Right lobe of liver (tissue), 6 donors: ENCODE data around the gene AMELY. TPM values are rescaled to one million over a fixed set of nuclear protein-coding genes. Genes with fewer than 3 reads are reported as not detected.

Source experiments
- ATAC-seq, 4 donors: fragments of 200-7000 bp; cut with Tn5 transposase; one replicate each; pipeline ENCODE4 v1.9.1; 2020; ENCODE audit warnings: mild to moderate bottlenecking in 4 of 4, moderate library complexity in 4 of 4
- DNase-seq, 3 donors: peaks; one replicate each; pipeline ENCODE4 v3.0.0-alpha.2; 2020
- H3K27ac ChIP-seq, 3 donors: fragments of 200-600 bp; one replicate each; pipeline ENCODE4 v1.8.0; 2022
- H3K27me3 ChIP-seq, 2 donors: fragments of 200-600 bp; one replicate each; pipeline ENCODE4 v1.8.0; 2022
- H3K36me3 ChIP-seq, 4 donors: fragments of 200-600 bp; sonication (generic) in 1 of 4; one replicate each; pipeline versions ENCODE4 v1.5.1 to v1.8.0; 2017 to 2022; ENCODE audit warnings: control low read depth in 1 of 4
- H3K4me1 ChIP-seq, 4 donors: fragments of 200-600 bp; sonication (generic) in 1 of 4; one replicate each; pipeline versions ENCODE4 v1.5.1 to v1.8.0; 2017 to 2022; ENCODE audit warnings: control low read depth in 1 of 4
- H3K4me3 ChIP-seq, 3 donors: fragments of 200-600 bp; one replicate each; pipeline ENCODE4 v1.8.0; 2022
- H3K9me3 ChIP-seq, 4 donors: fragments of 200-600 bp; sonication (generic) in 1 of 4; one replicate each; pipeline versions ENCODE4 v1.5.1 to v1.8.0; 2017 to 2022; ENCODE audit warnings: control low read depth in 1 of 4
- CTCF ChIP-seq, 4 donors: fragments of 200-600 bp in 3 of 4; fragments of 450-650 bp in 1 of 4; IDR thresholded peaks; one replicate each; pipeline versions ENCODE4 v1.5.1 to v1.8.0; 2016 to 2022; ENCODE audit warnings: antibody characterized with exemption in 4 of 4, mild to moderate bottlenecking in 2 of 4
- POLR2A ChIP-seq: fragments of 450-650 bp; IDR thresholded peaks from one replicate; pipeline ENCODE4 v1.6.1; 2017; ENCODE audit warnings: antibody characterized with exemption, mild to moderate bottlenecking
- WGBS: methylation state at CpG from one replicate; pipeline ENCODE4 v1.1.6; 2018; ENCODE audit warnings: low coverage, low lambda C conversion rate; ENCODE audit not compliant: insufficient coverage; ENCODE audit errors: missing lambda C conversion rate; 5-methylcytosine and 5-hydroxymethylcytosine counted together
- intact Hi-C, 2 donors: fragments of 100-400 bp; cut with DNase I; formaldehyde crosslinking; loops; one replicate each; pipeline versions ENCODE4 v1.11.2 to v1.14.1; 2022
- total RNA-seq, 6 experiments: library from RNA; depleted of rRNA in 2 of 6; stranded (reverse); fragments of >200 nt in 2 of 6; fragmentation: NEBNext Ultra II Directional in 3 of 6; extraction: Animal tissue kit (Norgen Biotek cat#: 25700) in 3 of 6; gene quantifications; one replicate each; pipeline versions ENCODE4 v1.1.0 to v1.2.4, GENCODE V29; 2016 to 2023
- donor health status: DM: no; HTN: yes; CAD: no.
- donor health status: DM: no; HTN: no; CAD: no.
- donor health status: DM: no; HTN: no; CAD: no.
- donor health status: DM: no; HTN: yes; CAD: no.
- donor health status: DM: no; HTN: yes; CAD: no.

AMELY gene
- total RNA-seq, 6 experiments from 2014 or later, result not detected

GRCh38 chrY:6921061-6921460 lies 9.5 kb upstream of the AMELY start:
- Histone ChIP-seq H3K4me3 (no peak overlapping the region), H3K36me3 (no peaks in the 10 kb centered on the region), H3K4me1 (no peaks in the 10 kb centered on the region), H3K27ac (no peak overlapping the region), H3K9me3 (no peaks in the 10 kb centered on the region), H3K27me3 (no peaks in the 10 kb centered on the region)
- no peak for ATAC-seq
- TF ChIP-seq CTCF (IDR thresholded peaks at IDR 0.05), result no peak
- no peak for TF ChIP-seq POLR2A
- no CpG with 5 or more reads among the region's 2 CpGs for WGBS
- intact Hi-C loops, result no loop called here
- no peak for DNase-seq

DNA sequence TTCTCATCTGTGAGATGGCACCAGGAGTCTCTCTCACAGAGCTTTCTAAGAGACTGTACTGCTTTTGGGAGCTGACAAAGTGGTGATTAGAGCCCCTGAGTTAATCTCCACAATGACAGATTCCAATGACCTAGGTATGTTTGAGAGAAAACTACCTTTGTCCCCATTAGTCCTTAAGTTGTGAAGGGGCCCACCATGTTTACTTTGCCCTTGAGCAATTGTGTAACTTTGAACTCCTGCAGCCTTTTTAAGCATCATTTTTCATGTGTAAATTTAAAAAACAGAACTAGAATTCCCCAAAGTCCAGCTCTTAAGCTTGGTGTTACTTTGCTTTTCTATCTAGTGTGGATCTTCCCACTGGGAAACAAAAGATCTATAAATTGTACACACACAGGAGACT lies 1.8 kb upstream of the AMELY start:
- ATAC-seq, result no peak
- H3K9me3 ChIP-seq, result no peaks in the 10 kb centered on the region
- H3K36me3 ChIP-seq, result no peaks in the 10 kb centered on the region
- no peak for TF ChIP-seq CTCF (IDR thresholded peaks at IDR 0.05)
- no peak for TF ChIP-seq POLR2A
- no peak overlapping the region for H3K4me3 ChIP-seq
- no peaks in the 10 kb centered on the region for H3K4me1 ChIP-seq
- no peak overlapping the region for H3K27ac ChIP-seq
- DNase-seq, result no peak
- H3K27me3 ChIP-seq, result no peaks in the 10 kb centered on the region
- intact Hi-C loops, result no loop called here

- no peak within 1 kb of the TSS for H3K4me3 ChIP-seq
- H3K36me3 ChIP-seq, result no peaks in the 10 kb centered on the region
- H3K9me3 ChIP-seq, result no peaks in the 10 kb centered on the region
- no peaks in the 10 kb centered on the region for H3K4me1 ChIP-seq
- no peak within 1 kb of the TSS for H3K27ac ChIP-seq
- peak in 1 of 4 donors; percentile 90 for ATAC-seq
- no CpG with 5 or more reads among the region's 91 CpGs for WGBS
- no peaks in the 10 kb centered on the region for H3K27me3 ChIP-seq
- TF ChIP-seq CTCF (IDR thresholded peaks at IDR 0.05), result no peak
- TF ChIP-seq POLR2A, result no peak
- peak in 1 of 3 donors; percentile 85 for DNase-seq
- intact Hi-C loops, result no loop called here
These were observed 940 bp downstream of the AMELY start, which contains the start of gene TBL1Y for GRCh38 chrY:6910372-6911252. Gene TBL1Y, plus strand, starts transcription at chrY:6910697. Its CDS starts 114,388 bp downstream, at chrY:7025085.

DNA sequence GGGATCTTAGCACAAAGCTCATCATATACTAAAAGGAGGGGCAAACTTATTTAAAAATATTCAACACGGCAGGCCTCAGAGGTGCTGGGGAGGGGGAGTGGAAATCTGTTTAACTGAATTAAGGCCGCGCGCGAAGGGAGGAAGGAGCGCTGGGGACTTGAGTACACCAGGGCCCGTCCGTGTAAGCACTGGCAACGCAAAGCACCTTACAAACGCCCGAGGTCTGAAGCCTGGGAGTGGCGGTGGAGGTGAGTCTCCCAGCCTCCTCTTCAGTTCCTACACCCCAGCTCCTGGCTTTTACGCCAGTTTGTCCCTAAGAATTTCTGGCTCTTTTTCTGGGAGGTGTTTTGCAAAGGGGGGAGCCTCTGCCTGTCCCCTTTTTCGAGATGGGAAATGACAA lies 1.7 kb downstream of the AMELY start:
- Histone ChIP-seq H3K27me3 (no peaks in the 10 kb centered on the region), H3K9me3 (no peaks in the 10 kb centered on the region), H3K4me3 (no peak overlapping the region), H3K36me3 (no peaks in the 10 kb centered on the region), H3K4me1 (no peaks in the 10 kb centered on the region), H3K27ac (no peak overlapping the region)
- DNase-seq (no peak), ATAC-seq (peak in 1 of 4 donors; percentile 36)
- no CpG with 5 or more reads among the region's 14 CpGs for WGBS
- TF ChIP-seq POLR2A, result no peak
- TF ChIP-seq CTCF (IDR thresholded peaks at IDR 0.05), result no peak
- intact Hi-C loops, result no loop called here
